Ishikawa (cell line): Measurements from ENCODE around the gene TBC1D20.
A peak's percentile ranks its signal among the peaks of the same experiment; 100 is the strongest.

Source experiments
- CEBPB ChIP-seq: IDR thresholded peaks from 2 replicates; pipeline ENCODE4 v1.6.1; 2012
- CREB1 ChIP-seq: IDR thresholded peaks from 2 replicates; pipeline ENCODE4 v1.6.1; 2012; ENCODE audit warnings: low read depth
- EGR1 ChIP-seq: IDR thresholded peaks from 2 replicates; pipeline ENCODE4 v1.6.1; 2012
- EP300 ChIP-seq: IDR thresholded peaks from 2 replicates; pipeline ENCODE4 v1.6.1; 2012; ENCODE audit warnings: borderline replicate concordance
- FOXM1 ChIP-seq: IDR thresholded peaks from 2 replicates; pipeline ENCODE4 v1.6.1; 2012; ENCODE audit warnings: low read depth, borderline replicate concordance
- MAX ChIP-seq: IDR thresholded peaks from 2 replicates; pipeline ENCODE4 v1.6.1; 2012
- NFIC ChIP-seq: IDR thresholded peaks from 2 replicates; pipeline ENCODE4 v1.6.1; 2012
- RAD21 ChIP-seq: IDR thresholded peaks from 2 replicates; pipeline ENCODE4 v1.6.1; 2012; ENCODE audit warnings: low read depth
- TAF1 ChIP-seq: IDR thresholded peaks from 2 replicates; pipeline ENCODE4 v1.6.1; 2012; ENCODE audit warnings: low read depth, mild to moderate bottlenecking
- TCF12 ChIP-seq: IDR thresholded peaks from 2 replicates; pipeline ENCODE4 v1.6.1; 2012; ENCODE audit warnings: low read depth
- TEAD4 ChIP-seq: IDR thresholded peaks from 2 replicates; pipeline ENCODE4 v1.6.1; 2012
- USF1 ChIP-seq: IDR thresholded peaks from 2 replicates; pipeline ENCODE4 v1.6.1; 2012
- YY1 ChIP-seq: IDR thresholded peaks from 2 replicates; pipeline ENCODE4 v1.6.1; 2012; ENCODE audit warnings: low read depth
- ZBTB7A ChIP-seq: IDR thresholded peaks from 2 replicates; pipeline ENCODE4 v1.6.1; 2012; ENCODE audit warnings: low read depth
- TF ChIP-seq, protein P1 (sequence below): IDR thresholded peaks from 2 replicates; pipeline ENCODE4 v1.6.1; 2012; ENCODE audit warnings: low read depth, mild to moderate bottlenecking

TBC1D20 gene

DNA sequence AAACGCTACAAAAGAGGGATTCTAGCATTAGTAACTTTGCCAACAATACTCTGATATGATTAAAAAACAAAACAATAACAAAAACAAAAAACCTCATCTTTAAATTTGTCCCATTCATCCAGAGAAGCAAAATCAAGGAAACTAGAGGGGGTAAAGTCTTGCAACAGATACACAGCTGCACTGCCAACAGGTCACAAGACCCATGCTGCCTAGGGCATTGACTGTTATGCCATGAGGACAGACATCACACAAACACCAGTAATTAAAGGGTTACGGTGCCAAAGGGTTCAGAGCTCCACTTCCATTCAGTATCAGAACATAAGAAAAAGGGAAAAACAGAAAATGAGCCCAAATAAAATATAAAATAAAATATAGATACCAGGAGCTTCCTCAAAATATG is 1.6 kb downstream of the TBC1D20 start:
- TF ChIP-seq CREB1 (no peak), ZBTB7A (no peak), FOXM1 (no peak), TCF12 (no peak), MAX (no peak)
- TF ChIP-seq, protein P1, sequence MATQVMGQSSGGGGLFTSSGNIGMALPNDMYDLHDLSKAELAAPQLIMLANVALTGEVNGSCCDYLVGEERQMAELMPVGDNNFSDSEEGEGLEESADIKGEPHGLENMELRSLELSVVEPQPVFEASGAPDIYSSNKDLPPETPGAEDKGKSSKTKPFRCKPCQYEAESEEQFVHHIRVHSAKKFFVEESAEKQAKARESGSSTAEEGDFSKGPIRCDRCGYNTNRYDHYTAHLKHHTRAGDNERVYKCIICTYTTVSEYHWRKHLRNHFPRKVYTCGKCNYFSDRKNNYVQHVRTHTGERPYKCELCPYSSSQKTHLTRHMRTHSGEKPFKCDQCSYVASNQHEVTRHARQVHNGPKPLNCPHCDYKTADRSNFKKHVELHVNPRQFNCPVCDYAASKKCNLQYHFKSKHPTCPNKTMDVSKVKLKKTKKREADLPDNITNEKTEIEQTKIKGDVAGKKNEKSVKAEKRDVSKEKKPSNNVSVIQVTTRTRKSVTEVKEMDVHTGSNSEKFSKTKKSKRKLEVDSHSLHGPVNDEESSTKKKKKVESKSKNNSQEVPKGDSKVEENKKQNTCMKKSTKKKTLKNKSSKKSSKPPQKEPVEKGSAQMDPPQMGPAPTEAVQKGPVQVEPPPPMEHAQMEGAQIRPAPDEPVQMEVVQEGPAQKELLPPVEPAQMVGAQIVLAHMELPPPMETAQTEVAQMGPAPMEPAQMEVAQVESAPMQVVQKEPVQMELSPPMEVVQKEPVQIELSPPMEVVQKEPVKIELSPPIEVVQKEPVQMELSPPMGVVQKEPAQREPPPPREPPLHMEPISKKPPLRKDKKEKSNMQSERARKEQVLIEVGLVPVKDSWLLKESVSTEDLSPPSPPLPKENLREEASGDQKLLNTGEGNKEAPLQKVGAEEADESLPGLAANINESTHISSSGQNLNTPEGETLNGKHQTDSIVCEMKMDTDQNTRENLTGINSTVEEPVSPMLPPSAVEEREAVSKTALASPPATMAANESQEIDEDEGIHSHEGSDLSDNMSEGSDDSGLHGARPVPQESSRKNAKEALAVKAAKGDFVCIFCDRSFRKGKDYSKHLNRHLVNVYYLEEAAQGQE, result no peak

- TF ChIP-seq ZBTB7A, result no peak
These were observed 2.2 kb downstream of the TBC1D20 start for GRCh38 chr20:460180-460579.

DNA sequence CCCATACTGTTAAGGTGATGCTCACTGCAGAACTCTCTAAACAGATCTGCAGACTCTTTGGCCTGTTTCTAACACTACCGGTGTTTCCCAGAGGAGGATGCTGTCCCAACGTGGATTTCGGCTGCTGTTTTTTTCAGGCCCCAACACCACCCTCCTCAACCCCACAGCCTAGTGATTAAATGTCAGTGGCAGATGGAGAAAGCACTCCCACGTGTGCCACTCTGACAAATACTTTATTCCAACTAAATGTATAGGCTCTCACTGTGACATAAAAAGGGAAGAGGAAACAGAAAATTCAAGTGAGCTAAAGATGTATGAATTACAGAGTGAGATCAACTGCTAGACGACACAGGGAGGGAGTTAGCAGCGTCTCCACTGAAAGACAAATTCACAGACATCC is 3.6 kb downstream of the TBC1D20 start:
- TF ChIP-seq, protein P1, result no peak
- no peak for TF ChIP-seq CEBPB
- no peak for TF ChIP-seq NFIC
- no peak for TF ChIP-seq RAD21
- no peak for TF ChIP-seq YY1
- no peak for TF ChIP-seq TCF12
- no peak for TF ChIP-seq ZBTB7A
- TF ChIP-seq TEAD4, result no peak
- no peak for TF ChIP-seq CREB1
- TF ChIP-seq EGR1, result no peak
- no peak for TF ChIP-seq EP300
- no peak for TF ChIP-seq USF1

DNA sequence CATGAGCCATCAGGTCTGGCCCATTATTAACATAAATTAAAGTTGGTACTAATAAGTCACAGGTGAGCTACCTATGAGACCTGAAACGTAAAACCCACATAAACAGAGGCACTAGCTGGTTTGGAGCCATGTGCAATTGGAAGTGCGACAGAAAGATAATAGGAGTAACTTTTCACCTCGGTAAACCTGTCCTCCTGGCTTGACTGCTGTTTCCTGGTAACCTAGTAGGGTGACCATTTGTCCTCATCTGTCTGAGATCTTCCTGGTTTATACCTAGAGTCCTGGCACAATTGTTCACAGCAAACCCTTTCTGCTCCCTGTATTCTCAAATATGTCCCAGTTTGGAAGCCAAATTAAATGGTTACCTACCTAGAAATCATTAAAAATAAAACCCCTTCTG is 7.4 kb downstream of the TBC1D20 start:
- TF ChIP-seq YY1 (no peak), USF1 (no peak), EP300 (no peak), NFIC (no peak), CEBPB (no peak), FOXM1 (no peak), RAD21 (no peak), ZBTB7A (no peak), MAX (no peak), TEAD4 (no peak), EGR1 (no peak), TAF1 (no peak), CREB1 (no peak), TCF12 (no peak)
- TF ChIP-seq, protein P1, result no peak

GRCh38 chr20:445514-446336 is 16.6 kb downstream of the TBC1D20 start:
- TF ChIP-seq ZBTB7A, result no peak
- no peak for TF ChIP-seq EP300
- TF ChIP-seq TEAD4, result no peak
- TF ChIP-seq NFIC, result peak; percentile 61; the same call in 1 of the 2 replicates
- TF ChIP-seq, protein P1, result no peak
